Prostate gland (tissue), 2 donors: Measurements from ENCODE around the gene WDFY4. TPM values are rescaled to one million over a fixed set of nuclear protein-coding genes. Genes with fewer than 3 reads are reported as not detected.

Experiments used
- DNase-seq: peaks from one replicate; pipeline ENCODE4 v3.0.0-alpha.2; 2019; ENCODE audit warnings: low spot score
- H3K27ac ChIP-seq, 2 donors: fragments of 200-600 bp; sonication (generic); 2 replicates each; pipeline ENCODE4 v1.5.1; 2017 to 2019
- H3K27me3 ChIP-seq: fragments of 200-600 bp; sonication (generic); replicated peaks from 2 replicates; pipeline ENCODE4 v1.5.1; 2019; ENCODE audit not compliant: insufficient read depth
- H3K36me3 ChIP-seq, 2 donors: fragments of 200-600 bp; sonication (generic); 1 replicate in 1 of 2; 2 replicates in 1 of 2; pipeline versions ENCODE4 v1.5.1 to v1.8.1; 2017 to 2019
- H3K4me1 ChIP-seq: fragments of 200-600 bp; sonication (generic); replicated peaks from 2 replicates; pipeline ENCODE4 v1.5.1; 2019
- H3K4me3 ChIP-seq, 2 donors: fragments of 200-600 bp; sonication (generic); 2 replicates each; pipeline ENCODE4 v1.5.1; 2017 to 2019
- H3K9me3 ChIP-seq: fragments of 200-600 bp; sonication (generic); 2 replicates; pipeline ENCODE4 v1.5.1; 2017
- CTCF ChIP-seq, 4 experiments: fragments of 200-600 bp in 2 of 4; fragments of 450-650 bp in 2 of 4; sonication (generic) in 2 of 4; IDR thresholded peaks; 1 replicate in 3 of 4; 2 replicates in 1 of 4; pipeline ENCODE4 v1.5.1; 2016 to 2019; ENCODE audit warnings: antibody characterized with exemption in 4 of 4, mild to moderate bottlenecking in 2 of 4, moderate library complexity in 2 of 4
- POLR2A ChIP-seq: fragments of 450-650 bp; IDR thresholded peaks from one replicate; pipeline ENCODE4 v1.6.1; 2016; ENCODE audit warnings: antibody characterized with exemption, mild to moderate bottlenecking
- POLR2AphosphoS5 ChIP-seq: sonication (generic); formaldehyde crosslinking; IDR thresholded peaks from one replicate; pipeline ENCODE4 v1.6.1; 2017; ENCODE audit warnings: antibody characterized with exemption
- WGBS: methylation state at CpG from one replicate; pipeline ENCODE4 v1.1.5; 2018; 5-methylcytosine and 5-hydroxymethylcytosine counted together
- intact Hi-C: fragments of 100-400 bp; cut with DNase I; formaldehyde crosslinking; loops from one replicate; pipeline ENCODE4 v1.14.2; 2022
- total RNA-seq, 2 donors: library from RNA; depleted of rRNA; stranded (reverse); fragments of >200 nt; gene quantifications; one replicate each; pipeline ENCODE4 v1.1.0, GENCODE V29; 2016

The WDFY4 gene
- total RNA-seq, 2 donors from 2014 or later = 0.59 to 5.7 TPM

DNA sequence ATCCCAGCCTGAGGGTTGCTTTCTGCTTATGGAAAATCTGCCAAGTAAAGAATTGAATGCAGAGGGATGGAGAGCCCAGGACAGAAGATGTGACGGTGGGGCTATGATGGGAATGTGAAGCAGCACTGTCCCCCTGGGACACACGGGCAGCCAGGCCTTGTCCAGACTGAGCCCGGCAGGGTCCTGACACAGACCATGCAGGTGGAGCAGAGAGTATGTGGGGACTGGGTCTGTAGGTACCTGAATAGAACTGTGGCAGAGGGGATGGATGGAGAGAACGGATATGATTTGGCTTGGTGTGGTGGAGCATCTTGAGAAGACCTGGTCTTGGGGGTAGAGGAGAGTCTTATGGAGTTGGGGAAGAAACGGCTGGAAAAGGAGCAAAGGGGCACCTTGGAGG is 255.7 kb downstream of the WDFY4 start:
- Histone ChIP-seq H3K4me3 (no peak overlapping the region), H3K27me3 (no peaks in the 10 kb centered on the region), H3K9me3 (no peaks in the 10 kb centered on the region), H3K36me3 (no peaks in the 10 kb centered on the region), H3K27ac (no peak overlapping the region), H3K4me1 (no peaks in the 10 kb centered on the region)
- DNase-seq = no peak
- intact Hi-C loops = no loop called here
- TF ChIP-seq CTCF (IDR thresholded peaks at IDR 0.05) (no peak), POLR2A (no peak), POLR2AphosphoS5 (no peak)
- 94% methylated on average over 5 of the region's 5 CpGs for WGBS

DNA sequence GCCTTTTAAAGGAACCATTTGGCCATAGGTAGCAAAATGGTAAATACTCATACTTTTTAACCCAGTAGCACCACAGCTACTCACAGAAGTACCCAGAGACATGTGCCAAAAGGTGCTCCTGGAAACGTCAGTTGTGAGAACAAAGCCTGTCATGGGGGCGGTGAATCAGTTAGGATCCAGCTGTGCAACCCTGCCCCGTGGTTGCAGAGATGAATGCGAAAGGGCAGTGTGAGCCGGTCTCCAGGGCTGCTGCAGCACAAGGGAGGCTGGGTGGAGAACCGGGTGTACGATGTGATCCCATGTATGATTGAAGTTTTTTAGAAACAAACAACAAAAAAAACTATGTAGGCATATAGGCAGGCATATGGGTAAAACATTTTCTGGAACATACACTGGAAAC is 256.3 kb downstream of the WDFY4 start:
- intact Hi-C loops = no loop called here
- H3K27ac ChIP-seq = no peak overlapping the region
- no peak for TF ChIP-seq POLR2A
- no peak for TF ChIP-seq POLR2AphosphoS5
- no peak for TF ChIP-seq CTCF (IDR thresholded peaks at IDR 0.05)

DNA sequence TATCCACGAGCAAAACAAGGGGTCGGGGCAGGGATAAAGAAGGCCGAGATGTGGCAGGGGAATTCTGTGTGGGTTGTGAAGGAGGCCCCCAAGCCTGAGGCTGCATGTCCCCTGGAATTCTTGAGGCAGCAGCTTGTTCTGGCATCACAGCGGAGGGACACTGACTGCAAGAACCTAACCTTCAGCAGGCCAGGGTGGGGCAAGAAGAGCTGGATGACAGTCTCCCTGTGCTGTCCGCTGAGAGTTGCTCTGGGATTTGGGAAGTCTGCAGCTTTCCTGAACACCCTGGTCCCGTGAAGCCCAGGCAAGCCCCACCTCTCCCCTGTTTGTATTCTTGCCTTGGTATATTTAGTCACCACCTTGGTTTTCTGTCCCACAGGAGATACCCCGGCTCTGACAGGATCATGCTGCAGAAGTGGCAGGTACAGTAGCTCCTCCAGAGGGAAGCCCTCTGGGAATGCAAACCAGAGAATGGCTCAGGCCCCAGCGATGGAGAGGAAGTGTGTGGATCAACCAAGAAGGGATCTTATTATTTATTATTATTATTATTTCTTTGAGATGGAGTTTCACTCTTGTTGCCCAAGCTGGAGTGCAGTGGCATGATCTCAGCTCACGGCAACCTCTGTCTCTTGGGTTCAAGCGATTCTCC is 256.9 kb downstream of the WDFY4 start:
- Histone ChIP-seq H3K27me3 (no peaks in the 10 kb centered on the region), H3K27ac (no peak overlapping the region), H3K9me3 (no peaks in the 10 kb centered on the region), H3K4me3 (no peak overlapping the region), H3K36me3 (no peaks in the 10 kb centered on the region), H3K4me1 (no peaks in the 10 kb centered on the region)
- intact Hi-C loops = no loop called here
- TF ChIP-seq CTCF (IDR thresholded peaks at IDR 0.05) (no peak), POLR2A (no peak), POLR2AphosphoS5 (no peak)
- WGBS = 89% methylated on average over 10 of the region's 10 CpGs
- no peak for DNase-seq

More for the DNA sequence above, 256.3 kb downstream of the WDFY4 start:
- H3K36me3 ChIP-seq = no peaks in the 10 kb centered on the region
- no peak overlapping the region for H3K4me3 ChIP-seq
- no peaks in the 10 kb centered on the region for H3K27me3 ChIP-seq
- no peaks in the 10 kb centered on the region for H3K4me1 ChIP-seq
- DNase-seq = no peak
- H3K9me3 ChIP-seq = no peaks in the 10 kb centered on the region
- WGBS = 74% methylated on average over 7 of the region's 7 CpGs

- Histone ChIP-seq H3K9me3 (no peaks in the 10 kb centered on the region), H3K4me1 (no peaks in the 10 kb centered on the region), H3K27ac (no peak overlapping the region), H3K4me3 (no peak overlapping the region), H3K36me3 (no peaks in the 10 kb centered on the region), H3K27me3 (no peaks in the 10 kb centered on the region)
- no peak for DNase-seq
- TF ChIP-seq CTCF (IDR thresholded peaks at IDR 0.05) = no peak
- no peak for TF ChIP-seq POLR2A
- no peak for TF ChIP-seq POLR2AphosphoS5
- 99% methylated on average over 10 of the region's 10 CpGs for WGBS
- intact Hi-C loops = no loop called here
Observed at GRCh38 chr10:48943096-48943495, 258.4 kb downstream of the WDFY4 start.

GRCh38 chr10:48944171-48944570 is 259.5 kb downstream of the WDFY4 start:
- no peaks in the 10 kb centered on the region for H3K36me3 ChIP-seq
- intact Hi-C loops = no loop called here
- no peaks in the 10 kb centered on the region for H3K9me3 ChIP-seq
- TF ChIP-seq CTCF (IDR thresholded peaks at IDR 0.05) = no peak
- no peak for TF ChIP-seq POLR2A
- no peak for TF ChIP-seq POLR2AphosphoS5
- no peak overlapping the region for H3K4me3 ChIP-seq
- H3K27ac ChIP-seq = no peak overlapping the region
- DNase-seq = no peak
- WGBS = 91% methylated on average over 3 of the region's 3 CpGs
- no peaks in the 10 kb centered on the region for H3K4me1 ChIP-seq
- no peaks in the 10 kb centered on the region for H3K27me3 ChIP-seq
